Ovary (tissue), 9 donors: Measurements from ENCODE around the gene XYLT1. TPM values are rescaled to one million over a fixed set of nuclear protein-coding genes. Genes with fewer than 3 reads are reported as not detected.
A peak's percentile ranks its signal among the peaks of the same experiment; 100 is the strongest.
"Not testable (repeated sequence)": the region's sequence is repeated elsewhere in the genome, so short reads cannot be mapped to it uniquely, and the experiment has no call there.

Source experiments
- DNase-seq, 5 donors: peaks; one replicate each; pipeline ENCODE4 v3.0.0-alpha.2; 2019 to 2020
- H3K27ac ChIP-seq, 2 donors: fragments of 200-600 bp; one replicate each; pipeline versions ENCODE4 v1.5.1 to v1.8.0; 2019 to 2022
- H3K27me3 ChIP-seq: fragments of 200-600 bp; one replicate; pipeline ENCODE4 v1.8.0; 2022
- H3K36me3 ChIP-seq: fragments of 200-600 bp; sonication (generic); one replicate; pipeline ENCODE4 v1.5.1; 2019
- H3K4me1 ChIP-seq: one replicate; pipeline ENCODE4 v1.8.1; 2013; ENCODE audit warnings: mild to moderate bottlenecking, moderate library complexity; ENCODE audit not compliant: insufficient read depth
- H3K4me3 ChIP-seq: fragments of 200-600 bp; sonication (generic); one replicate; pipeline ENCODE4 v1.5.1; 2017
- H3K9me3 ChIP-seq, 2 donors: fragments of 200-600 bp in 1 of 2; sonication (generic) in 1 of 2; one replicate each; pipeline versions ENCODE4 v1.5.1 to v1.8.1; 2013 to 2019; ENCODE audit warnings: mild to moderate bottlenecking in 1 of 2, moderate library complexity in 1 of 2
- CTCF ChIP-seq, 3 donors: fragments of 450-650 bp in 2 of 3; fragments of 200-600 bp in 1 of 3; IDR thresholded peaks; one replicate each; pipeline versions ENCODE4 v1.5.1 to v1.8.0; 2016 to 2022; ENCODE audit warnings: antibody characterized with exemption in 3 of 3, mild to moderate bottlenecking in 1 of 3
- EP300 ChIP-seq: sonication (generic); formaldehyde crosslinking; IDR thresholded peaks from one replicate; pipeline ENCODE4 v1.6.1; 2017; ENCODE audit warnings: antibody characterized with exemption
- POLR2A ChIP-seq: fragments of 450-650 bp; IDR thresholded peaks from one replicate; pipeline ENCODE4 v1.6.1; 2017; ENCODE audit warnings: antibody characterized with exemption, mild to moderate bottlenecking, moderate library complexity
- WGBS, 3 donors: extraction: QIAGEN DNeasy Blood & Tissue Kit in 1 of 3; methylation state at CpG; one replicate each; pipeline versions ENCODE4 v1.1.5 to v1.1.7; 2013 to 2017; 5-methylcytosine and 5-hydroxymethylcytosine counted together
- intact Hi-C, 4 donors: fragments of 100-400 bp; cut with DNase I; formaldehyde crosslinking; loops; one replicate each; pipeline versions ENCODE4 v1.11.0 to v1.15.1; 2022 to 2023
- polyA plus RNA-seq, 2 donors: library from polyadenylated mRNA; stranded (reverse); fragments of 200-250 nt in 1 of 2; fragments of 350-450 nt in 1 of 2; fragmentation: Illumina TruSeq in 1 of 2; extraction: RNeasy Lipid Tissue Mini Kit (QIAGEN cat#74804) in 1 of 2; gene quantifications; one replicate each; pipeline ENCODE4 v1.2.3, GENCODE V29; 2013 to 2014
- total RNA-seq, 7 donors: library from RNA; depleted of rRNA in 2 of 7; stranded (reverse); fragments of >200 nt in 2 of 7; fragmentation: NEBNext Ultra II Directional in 3 of 7; extraction: Animal tissue kit (Norgen Biotek cat#: 25700) in 3 of 7; gene quantifications; one replicate each; pipeline versions ENCODE4 v1.1.0 to v1.2.4, GENCODE V29; 2016 to 2023
- donor health status: DM: no; HTN: no; CAD: no; lungs with moderate emphysema.
- donor health status: DM: no; HTN: no; CAD: no.
- donor health status: Bipolar disorder and iron deficiency.
- donor health status: DM: yes; HTN: yes; CAD: no.
- donor health status: DM: no; HTN: no; CAD: no.
- donor health status: DM: yes; HTN: yes; CAD: no.

XYLT1 gene
- total and polyA plus RNA-seq, 9 donors, result 3.2 to 38.0 (median 17.3) TPM

DNA sequence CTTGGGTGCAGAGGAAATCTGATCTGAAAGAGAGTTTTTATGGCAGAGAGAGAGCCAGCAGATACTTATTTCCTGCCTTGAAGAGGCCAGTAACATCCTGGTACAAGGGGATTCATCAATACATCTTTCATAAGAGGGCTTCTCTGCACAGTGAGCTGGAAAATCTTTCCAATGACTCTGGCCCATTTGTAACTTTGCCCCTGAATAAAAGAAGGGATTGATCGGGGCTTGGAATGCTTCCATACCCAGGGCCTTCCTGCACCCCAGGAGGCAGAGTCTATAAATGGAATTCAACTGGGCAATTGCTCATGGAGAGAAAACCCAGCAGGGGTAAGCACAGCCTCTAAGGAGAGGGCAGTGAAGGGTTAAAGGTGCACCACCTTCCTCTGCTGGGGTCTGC is 163.3 kb downstream of the XYLT1 start:
- Histone ChIP-seq H3K27ac (no peak overlapping the region), H3K4me1 (peaks cover 9% of the 10 kb centered on the region), H3K36me3 (no peaks in the 10 kb centered on the region), H3K27me3 (no peaks in the 10 kb centered on the region), H3K9me3 (no peaks in the 10 kb centered on the region), H3K4me3 (no peak overlapping the region)
- intact Hi-C loops, result loop anchor here in 1 of 4 donors (10.0 kb wide), 1 partner anchor 157 kb away; no protein-coding TSS in a partner anchor
- no peak for DNase-seq
- 76 to 88% (median 87%) methylated on average over 1 of the region's 1 CpG for whole genome bisulfite sequencing, 3 donors
- no peak for TF ChIP-seq CTCF (IDR thresholded peaks at IDR 0.05)
- TF ChIP-seq EP300, result no peak
- TF ChIP-seq POLR2A, result no peak

DNA sequence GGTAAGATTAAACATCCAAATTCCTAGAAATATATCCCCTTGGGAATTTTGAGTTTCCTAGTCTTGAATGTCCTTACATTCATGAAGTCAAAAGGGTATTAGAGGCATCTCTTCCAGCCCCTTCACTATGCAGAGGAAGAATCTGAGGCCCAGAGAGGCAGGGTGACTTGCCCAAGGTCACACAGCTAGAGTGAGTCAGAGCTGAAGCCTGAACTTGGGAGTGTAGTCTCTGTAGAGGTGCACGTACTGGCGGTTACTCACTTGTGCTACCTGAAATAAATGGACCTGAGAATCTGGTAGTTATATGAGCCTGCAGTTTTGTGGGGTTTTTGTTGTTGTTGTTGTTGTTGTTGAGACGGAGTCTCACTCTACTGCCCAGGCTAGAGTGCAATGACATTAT is 164.0 kb downstream of the XYLT1 start:
- no peak for DNase-seq
- Histone ChIP-seq H3K9me3 (no peaks in the 10 kb centered on the region), H3K4me1 (peaks cover 9% of the 10 kb centered on the region), H3K36me3 (no peaks in the 10 kb centered on the region), H3K27me3 (no peaks in the 10 kb centered on the region), H3K4me3 (no peak overlapping the region), H3K27ac (no peak overlapping the region)
- 93 to 96% (median 95%) methylated on average over 3 of the region's 3 CpGs for WGBS, 3 donors
- no peak for TF ChIP-seq CTCF (IDR thresholded peaks at IDR 0.05)
- TF ChIP-seq EP300, result no peak
- no peak for TF ChIP-seq POLR2A
- intact Hi-C loops, result loop anchor here in 1 of 4 donors (10.0 kb wide), 1 partner anchor 158 kb away; no protein-coding TSS in a partner anchor

GRCh38 chr16:17306211-17306610 is 164.5 kb downstream of the XYLT1 start:
- not testable (repeated sequence) for H3K27me3 ChIP-seq, DNase-seq, H3K4me1 ChIP-seq, H3K9me3 ChIP-seq, H3K4me3 ChIP-seq, H3K36me3 ChIP-seq
- intact Hi-C loops, result loop anchor here in 1 of 4 donors (10.0 kb wide), 1 partner anchor 159 kb away; no protein-coding TSS in a partner anchor
- H3K27ac ChIP-seq, result peak overlapping the region in 1 of 2 donors; percentile 66
- 96 to 97% (median 96%) methylated on average over 9 of the region's 9 CpGs for WGBS, 3 donors

DNA sequence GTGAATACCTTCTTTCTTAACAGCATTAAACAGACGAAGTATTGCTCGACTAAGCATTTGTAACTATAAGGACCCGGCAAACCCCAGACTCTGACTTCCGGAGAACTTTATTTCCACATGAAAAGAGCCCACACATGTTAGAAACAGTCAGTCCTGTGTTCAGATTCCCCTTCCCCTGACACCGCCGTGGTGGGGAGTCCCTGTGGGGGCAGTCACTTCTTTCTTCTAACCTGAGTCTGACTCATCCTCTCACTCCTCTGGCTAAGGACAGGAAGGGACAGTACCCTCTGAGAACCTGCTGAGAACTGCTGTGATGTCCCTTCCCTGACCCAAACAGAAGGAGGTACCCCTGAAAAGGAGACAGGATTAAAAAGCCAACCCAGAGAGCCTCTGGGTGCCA is 165.1 kb downstream of the XYLT1 start:
- Histone ChIP-seq H3K4me3 (no peak overlapping the region), H3K9me3 (no peaks in the 10 kb centered on the region), H3K36me3 (no peaks in the 10 kb centered on the region), H3K27me3 (no peaks in the 10 kb centered on the region), H3K4me1 (peaks cover 9% of the 10 kb centered on the region), H3K27ac (peak overlapping the region in 1 of 2 donors; percentile 66)
- TF ChIP-seq CTCF (IDR thresholded peaks at IDR 0.05) (no peak), EP300 (no peak), POLR2A (no peak)
- WGBS, 3 donors, result 86 to 91% (median 87%) methylated on average over 6 of the region's 6 CpGs
- no peak for DNase-seq
- intact Hi-C loops, result loop anchor here in 1 of 4 donors (10.0 kb wide), 1 partner anchor 159 kb away; no protein-coding TSS in a partner anchor

GRCh38 chr16:17304491-17305119 is 166.2 kb downstream of the XYLT1 start:
- TF ChIP-seq POLR2A, result no peak
- no peak for TF ChIP-seq EP300
- H3K4me1 ChIP-seq, result peaks cover 11% of the 10 kb centered on the region
- intact Hi-C loops, result loop anchor here in 1 of 4 donors (10.0 kb wide), 1 partner anchor 160 kb away; no protein-coding TSS in a partner anchor
- no peak overlapping the region for H3K4me3 ChIP-seq
- no peaks in the 10 kb centered on the region for H3K36me3 ChIP-seq
- H3K9me3 ChIP-seq, result no peaks in the 10 kb centered on the region
- peak in 2 of 5 donors; percentile 22 to 57 for DNase-seq
- WGBS, 3 donors, result 15 to 21% (median 15%) methylated on average over 6 of the region's 6 CpGs
- H3K27me3 ChIP-seq, result no peaks in the 10 kb centered on the region
- H3K27ac ChIP-seq, result peak overlapping the region; percentile 55 to 66
